Mucosa of rectum (tissue), 2 donors: ENCODE results near the gene HRH3.

ENCODE experiments used
- H3K27ac ChIP-seq, 2 donors: one replicate each; pipeline ENCODE4 v1.7.0; 2013; ENCODE audit warnings: inconsistent platforms in 2 of 2, low read depth in 2 of 2, low read length in 2 of 2
- H3K27me3 ChIP-seq, 2 donors: one replicate each; pipeline ENCODE4 v1.7.0; 2013; ENCODE audit warnings: low read length in 2 of 2; ENCODE audit not compliant: control insufficient read depth in 2 of 2, insufficient read depth in 2 of 2
- H3K36me3 ChIP-seq, 2 donors: one replicate each; pipeline ENCODE4 v1.7.0; 2013; ENCODE audit warnings: low read length in 2 of 2; ENCODE audit not compliant: control insufficient read depth in 2 of 2, insufficient read depth in 2 of 2
- H3K4me1 ChIP-seq, 2 donors: one replicate each; pipeline ENCODE4 v1.7.0; 2013; ENCODE audit warnings: low read length in 2 of 2, mild to moderate bottlenecking in 1 of 2; ENCODE audit not compliant: control insufficient read depth in 2 of 2, insufficient read depth in 2 of 2
- H3K4me3 ChIP-seq, 2 donors: one replicate each; pipeline ENCODE4 v1.7.0; 2013; ENCODE audit warnings: low read length in 2 of 2
- H3K9ac ChIP-seq, 2 donors: one replicate each; pipeline ENCODE4 v1.7.0; 2013; ENCODE audit warnings: low read length in 2 of 2, low read depth in 1 of 2, mild to moderate bottlenecking in 1 of 2
- H3K9me3 ChIP-seq, 2 donors: one replicate each; pipeline ENCODE4 v1.7.0; 2013; ENCODE audit warnings: low read length in 2 of 2; ENCODE audit not compliant: control insufficient read depth in 2 of 2
- donor health status: healthy.
- donor health status: Normal muscosa, but diverticular disease.

Gene HRH3

DNA sequence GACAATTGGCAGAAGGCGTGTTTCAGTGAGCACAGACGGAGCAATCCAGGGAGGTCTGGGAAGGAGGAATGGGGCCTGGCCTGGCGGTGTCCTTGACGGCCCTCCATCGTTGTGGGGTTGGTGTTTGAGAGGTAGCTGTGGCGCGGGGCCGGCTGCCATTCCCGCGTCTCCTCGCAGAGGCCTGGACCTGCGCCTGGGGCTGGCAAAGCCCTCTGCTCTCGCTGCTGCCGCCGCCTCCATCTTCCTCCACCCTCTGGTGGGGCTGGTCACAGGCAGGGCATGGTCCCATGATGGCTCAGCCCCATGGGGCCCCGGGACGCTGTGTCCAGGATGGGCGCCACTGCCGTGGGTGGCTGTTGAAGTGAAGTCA, 25.8 kb upstream of the HRH3 start:
- H3K27me3 ChIP-seq: no peaks in the 10 kb centered on the region
- H3K4me1 ChIP-seq: peaks cover 15 to 16% of the 10 kb centered on the region in 2 donors
- no peak overlapping the region for H3K9ac ChIP-seq
- peaks cover 9 to 19% of the 10 kb centered on the region in 2 donors for H3K36me3 ChIP-seq
- H3K9me3 ChIP-seq: no peaks in the 10 kb centered on the region
- H3K27ac ChIP-seq: no peak overlapping the region
- no peak overlapping the region for H3K4me3 ChIP-seq

DNA sequence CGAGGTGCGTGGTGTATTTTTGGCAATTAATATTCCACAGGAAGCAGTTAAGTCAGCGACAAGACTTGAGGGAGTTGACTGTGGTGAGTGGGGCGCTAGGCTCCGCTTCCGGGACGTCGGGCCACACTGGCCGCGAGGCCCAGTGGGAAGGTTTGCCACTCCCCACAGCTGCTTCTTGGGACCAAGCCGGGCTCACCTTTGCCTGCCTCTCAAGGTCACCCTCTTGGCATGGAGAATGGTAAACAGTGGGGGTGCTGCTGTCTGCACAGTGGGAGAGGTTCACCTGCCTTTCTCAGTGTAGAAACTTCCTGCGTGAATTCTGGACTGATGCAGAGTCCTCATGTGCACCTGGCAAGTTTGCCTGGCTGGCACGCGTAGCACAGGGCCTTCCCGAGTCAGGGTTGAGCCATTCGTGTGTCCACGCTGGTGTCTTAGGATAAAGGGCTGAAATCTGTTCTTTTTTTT, 24.6 kb upstream of the HRH3 start:
- Histone ChIP-seq H3K9me3 (no peaks in the 10 kb centered on the region), H3K4me1 (peaks cover 23 to 26% of the 10 kb centered on the region in 2 donors), H3K36me3 (peaks cover 9 to 22% of the 10 kb centered on the region in 2 donors), H3K27me3 (no peaks in the 10 kb centered on the region), H3K4me3 (no peak overlapping the region), H3K9ac (no peak overlapping the region), H3K27ac (no peak overlapping the region)

DNA sequence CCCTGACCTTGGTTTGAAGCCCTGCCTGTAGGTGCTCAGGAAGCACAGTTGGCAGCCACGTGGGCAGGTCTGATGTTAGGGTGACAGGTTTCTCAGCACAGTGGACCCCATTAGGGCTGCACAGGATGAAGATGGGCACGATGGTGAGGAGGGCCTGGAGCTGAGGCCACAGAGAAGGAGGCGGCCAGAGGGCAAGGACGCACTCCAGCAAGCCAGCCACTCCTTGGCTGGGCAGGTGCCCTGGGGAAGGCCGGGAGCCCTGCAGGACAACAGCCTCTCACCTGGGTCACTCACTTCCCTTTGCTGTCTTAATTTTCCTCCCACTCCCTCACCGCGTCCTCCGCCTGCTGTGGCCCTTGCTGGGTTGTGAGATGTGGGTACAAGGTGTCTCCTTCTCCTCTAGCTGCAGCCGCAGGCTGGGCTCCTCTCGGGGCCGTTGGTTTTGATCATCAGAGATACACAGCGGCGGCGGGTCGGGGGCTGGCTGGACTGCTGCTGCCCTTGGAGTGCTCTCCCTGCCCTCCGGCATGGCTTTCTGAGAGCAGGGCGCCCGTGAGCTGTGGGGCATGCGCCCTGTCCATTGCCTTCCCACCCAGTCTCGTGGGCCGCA, 23.9 kb upstream of the HRH3 start:
- H3K27me3 ChIP-seq: no peaks in the 10 kb centered on the region
- H3K27ac ChIP-seq: no peak overlapping the region
- H3K9ac ChIP-seq: no peak overlapping the region
- H3K9me3 ChIP-seq: no peaks in the 10 kb centered on the region
- peaks cover 28 to 32% of the 10 kb centered on the region in 2 donors for H3K4me1 ChIP-seq
- H3K36me3 ChIP-seq: peaks cover 9 to 22% of the 10 kb centered on the region in 2 donors
- H3K4me3 ChIP-seq: no peak overlapping the region

DNA sequence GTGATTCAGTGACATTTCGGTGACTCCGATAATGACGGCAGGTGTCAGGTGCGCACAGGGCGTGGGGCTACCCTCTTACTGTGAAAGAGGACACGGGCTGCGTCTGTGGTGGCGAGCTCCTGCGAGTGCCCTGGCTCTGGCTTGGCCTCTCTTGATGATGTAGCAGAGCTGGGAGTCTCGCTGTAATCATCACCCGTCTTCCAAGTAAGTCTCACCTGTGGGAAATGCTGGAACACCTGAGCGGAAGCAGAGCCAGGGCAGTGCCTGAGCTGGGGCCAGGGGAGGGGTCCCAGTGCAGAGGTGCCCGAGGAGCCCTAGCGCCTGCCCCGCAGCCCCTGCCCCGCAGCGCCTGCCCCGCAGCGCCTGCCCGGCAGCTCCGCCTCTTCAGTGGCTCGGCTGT, 23.0 kb upstream of the HRH3 start:
- Histone ChIP-seq H3K36me3 (peaks cover 9 to 22% of the 10 kb centered on the region in 2 donors), H3K9ac (no peak overlapping the region), H3K4me3 (no peak overlapping the region), H3K4me1 (peaks cover 28 to 32% of the 10 kb centered on the region in 2 donors), H3K27ac (no peak overlapping the region), H3K27me3 (no peaks in the 10 kb centered on the region), H3K9me3 (no peaks in the 10 kb centered on the region)

DNA sequence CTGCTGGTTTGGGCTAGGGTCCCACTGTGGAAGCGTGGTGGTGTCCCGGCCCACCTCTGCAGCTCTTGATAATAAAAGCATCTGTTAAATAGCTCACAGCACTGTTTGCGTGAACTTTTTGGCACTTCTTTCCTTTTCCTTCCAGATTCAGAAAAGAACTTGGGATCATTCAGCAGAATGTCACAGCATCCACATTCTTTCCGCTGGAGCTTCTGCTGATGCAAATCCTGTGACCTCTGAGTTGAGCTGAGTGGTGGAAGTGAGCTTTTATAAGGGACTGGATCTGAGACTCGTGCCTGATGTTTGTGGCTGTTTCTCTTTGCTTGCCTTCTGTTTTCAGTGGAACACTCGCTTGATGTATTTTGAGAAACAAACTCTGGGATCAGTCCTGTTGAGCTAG, 22.1 kb upstream of the HRH3 start:
- Histone ChIP-seq H3K9me3 (no peaks in the 10 kb centered on the region), H3K4me3 (no peak overlapping the region), H3K27me3 (no peaks in the 10 kb centered on the region), H3K9ac (no peak overlapping the region), H3K27ac (peak overlapping the region; percentile 71 to 76), H3K4me1 (peaks cover 34 to 38% of the 10 kb centered on the region in 2 donors), H3K36me3 (peaks cover 9 to 22% of the 10 kb centered on the region in 2 donors)

DNA sequence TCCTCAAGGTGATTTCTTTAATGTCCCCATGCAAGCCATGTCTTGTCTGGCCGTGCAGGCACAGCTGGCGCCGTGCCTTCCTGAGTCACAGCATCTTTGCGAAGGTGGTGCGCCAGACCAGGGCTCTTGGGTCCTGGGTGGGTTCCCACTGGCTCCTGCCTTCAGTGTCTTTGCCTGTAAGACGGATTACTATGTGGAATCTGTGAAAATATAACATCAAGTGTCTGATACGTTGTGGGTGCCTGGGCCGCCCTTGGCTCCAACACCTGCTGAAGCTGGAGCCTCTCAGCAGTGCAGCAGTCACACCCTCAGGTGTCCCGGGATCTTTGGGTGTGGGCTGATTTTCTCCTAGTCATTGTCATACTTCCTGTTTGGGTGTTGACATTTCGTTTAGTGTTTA, 21.4 kb upstream of the HRH3 start:
- peak overlapping the region; percentile 47 to 56 for H3K9ac ChIP-seq
- peak overlapping the region; percentile 82 for H3K27ac ChIP-seq
- peaks cover 9 to 17% of the 10 kb centered on the region in 2 donors for H3K36me3 ChIP-seq
- no peaks in the 10 kb centered on the region for H3K9me3 ChIP-seq
- no peaks in the 10 kb centered on the region for H3K27me3 ChIP-seq
- peaks cover 35 to 38% of the 10 kb centered on the region in 2 donors for H3K4me1 ChIP-seq
- H3K4me3 ChIP-seq: no peak overlapping the region

DNA sequence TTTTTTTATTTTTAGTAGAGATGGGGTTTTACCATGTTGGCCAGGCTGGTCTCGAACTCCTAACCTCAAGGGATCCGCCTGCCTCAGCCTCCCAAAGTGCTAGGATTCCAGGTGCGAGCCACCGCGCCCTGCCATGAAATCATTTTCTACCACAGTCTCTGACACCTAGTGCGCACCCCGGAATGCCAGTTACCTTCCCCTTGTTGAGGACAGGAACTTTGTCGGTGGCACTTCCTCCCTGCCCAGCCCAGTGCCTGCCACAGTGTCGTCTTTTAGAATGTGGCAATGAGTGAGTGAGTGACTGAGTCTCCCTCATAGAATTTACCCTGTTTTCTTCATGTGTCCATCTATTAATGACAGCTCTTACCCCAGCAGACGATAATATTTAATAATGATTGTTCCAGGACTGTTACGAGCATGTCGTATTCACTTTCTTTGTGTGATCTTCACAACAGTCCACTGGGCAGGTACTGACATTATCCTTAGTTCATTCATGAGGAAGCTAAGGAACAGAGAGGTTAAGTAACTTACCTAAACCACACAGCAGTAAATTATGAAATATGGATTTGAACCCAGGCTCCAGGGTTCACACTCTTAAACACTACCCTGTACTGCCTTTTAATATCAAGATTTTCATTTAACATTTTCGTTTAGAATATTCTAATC, 20.1 kb upstream of the HRH3 start:
- no peaks in the 10 kb centered on the region for H3K9me3 ChIP-seq
- no peak overlapping the region for H3K27ac ChIP-seq
- H3K27me3 ChIP-seq: no peaks in the 10 kb centered on the region
- H3K4me3 ChIP-seq: peak overlapping the region; percentile 9 to 78
- peak overlapping the region in 1 of 2 donors; percentile 91 for H3K9ac ChIP-seq
- H3K4me1 ChIP-seq: peaks cover 35 to 38% of the 10 kb centered on the region in 2 donors
- peaks cover 9 to 14% of the 10 kb centered on the region in 2 donors for H3K36me3 ChIP-seq

DNA sequence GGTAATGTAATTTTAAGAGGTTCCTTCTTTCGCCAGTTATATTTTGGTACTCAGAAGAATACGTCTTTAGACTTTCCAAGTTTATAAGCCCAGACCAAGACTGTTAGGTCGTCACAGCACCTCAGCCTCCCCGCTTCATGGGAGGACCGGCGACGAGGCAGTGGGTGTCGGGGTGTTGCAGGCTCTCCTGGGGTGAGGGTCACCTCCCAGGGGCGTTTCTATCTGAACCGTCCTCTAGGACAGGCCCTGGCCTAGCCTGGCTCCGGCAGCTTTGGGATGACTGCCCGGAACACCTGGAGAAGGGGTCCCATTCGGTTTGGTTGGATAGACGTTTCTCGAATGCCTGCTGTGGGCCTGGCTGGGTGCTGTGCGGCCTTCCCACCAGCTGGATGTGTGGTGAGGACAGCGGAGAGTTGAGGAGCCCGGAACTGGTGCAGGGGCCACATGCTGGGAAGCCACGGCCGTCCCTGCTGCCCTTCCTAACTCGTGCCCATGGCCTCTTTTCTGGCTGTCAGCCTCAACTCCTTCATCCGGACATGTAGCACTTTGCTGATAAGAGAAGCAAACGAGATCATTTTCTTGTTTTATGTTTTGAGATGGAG, 19.3 kb upstream of the HRH3 start:
- Histone ChIP-seq H3K4me1 (peaks cover 34 to 38% of the 10 kb centered on the region in 2 donors), H3K4me3 (peak overlapping the region; percentile 78 to 87), H3K9me3 (no peaks in the 10 kb centered on the region), H3K27ac (peak overlapping the region; percentile 84 to 91), H3K9ac (peak overlapping the region; percentile 86 to 91), H3K27me3 (no peaks in the 10 kb centered on the region), H3K36me3 (peaks cover 9 to 10% of the 10 kb centered on the region in 2 donors)

DNA sequence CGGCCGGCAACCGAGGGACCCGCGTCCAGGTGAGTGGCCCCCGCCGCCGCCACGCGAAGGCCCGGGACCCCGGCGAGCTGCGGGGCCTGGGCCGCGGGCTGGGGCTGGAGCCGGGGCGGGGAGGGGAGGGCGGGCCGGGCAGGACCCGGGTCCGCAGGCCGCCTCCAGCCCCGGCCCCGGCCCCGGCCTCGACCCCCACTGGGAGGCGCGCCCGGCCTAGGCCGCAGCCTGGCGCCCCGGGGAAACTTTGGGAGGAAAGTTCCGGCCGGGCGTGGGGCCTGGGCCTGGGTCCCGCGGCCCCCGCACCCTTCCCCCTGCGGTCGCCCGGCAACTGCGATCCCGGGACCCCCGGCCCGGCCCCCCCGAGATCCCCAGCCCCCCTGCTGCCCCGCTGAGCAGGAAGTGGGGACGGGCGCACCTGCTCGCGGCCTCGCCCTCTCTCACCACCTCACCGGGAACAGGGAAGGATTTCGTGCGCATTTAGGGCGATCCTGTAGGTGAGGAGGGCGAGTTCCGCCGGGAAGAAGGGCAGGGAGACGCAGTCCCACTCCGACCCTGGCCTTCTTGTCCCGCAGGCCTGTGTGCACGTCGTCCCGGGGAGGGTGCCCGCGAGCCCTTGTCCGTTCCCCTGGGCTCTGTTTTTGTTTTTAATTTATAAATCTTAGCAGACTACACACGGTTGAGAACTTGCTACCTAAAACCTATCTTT, 18.6 kb upstream of the HRH3 start:
- H3K27ac ChIP-seq: peak overlapping the region; percentile 84 to 91
- H3K9ac ChIP-seq: peak overlapping the region; percentile 86 to 91
- H3K9me3 ChIP-seq: no peaks in the 10 kb centered on the region
- no peaks in the 10 kb centered on the region for H3K27me3 ChIP-seq
- peaks cover 5 to 10% of the 10 kb centered on the region in 2 donors for H3K36me3 ChIP-seq
- peak overlapping the region; percentile 78 to 87 for H3K4me3 ChIP-seq
- H3K4me1 ChIP-seq: peaks cover 33 to 38% of the 10 kb centered on the region in 2 donors
